Tibial artery (tissue), 4 donors: ENCODE results near the gene PSMD5.

ENCODE experiments used
- DNase-seq, 2 donors: peaks; one replicate each; pipeline ENCODE4 v3.0.0-alpha.2; 2019
- H3K27ac ChIP-seq, 2 donors: fragments of 200-600 bp; sonication (generic) in 1 of 2; 1 replicate in 1 of 2; 2 replicates in 1 of 2; pipeline ENCODE4 v1.5.1; 2018 to 2019; ENCODE audit warnings: mild to moderate bottlenecking in 1 of 2
- H3K27me3 ChIP-seq, 2 donors: fragments of 200-600 bp; sonication (generic) in 1 of 2; one replicate each; pipeline versions ENCODE4 v1.5.1 to v1.6.0; 2016 to 2019
- H3K36me3 ChIP-seq, 3 donors: fragments of 200-600 bp; sonication (generic) in 2 of 3; one replicate each; pipeline ENCODE4 v1.5.1; 2016 to 2019; ENCODE audit warnings: mild to moderate bottlenecking in 2 of 3
- H3K4me1 ChIP-seq, 4 donors: fragments of 200-600 bp; sonication (generic) in 2 of 4; 1 replicate in 3 of 4; 2 replicates in 1 of 4; pipeline ENCODE4 v1.5.1; 2016 to 2019
- H3K4me3 ChIP-seq, 2 donors: fragments of 200-600 bp; sonication (generic) in 1 of 2; 1 replicate in 1 of 2; 2 replicates in 1 of 2; pipeline ENCODE4 v1.5.1; 2018 to 2019; ENCODE audit warnings: mild to moderate bottlenecking in 2 of 2
- H3K9me3 ChIP-seq, 3 donors: fragments of 200-600 bp; sonication (generic) in 1 of 3; one replicate each; pipeline ENCODE4 v1.5.1; 2016 to 2019
- CTCF ChIP-seq, 2 experiments: fragments of 200-600 bp in 1 of 2; fragments of 450-650 bp in 1 of 2; IDR thresholded peaks; one replicate each; pipeline ENCODE4 v1.5.1; 2017 to 2019; ENCODE audit warnings: antibody characterized with exemption in 2 of 2, mild to moderate bottlenecking in 1 of 2, moderate library complexity in 1 of 2
- intact Hi-C: fragments of 100-400 bp; cut with DNase I; formaldehyde crosslinking; loops from one replicate; pipeline ENCODE4 v1.15.0; 2023; ENCODE audit warnings: low total_unique reads

The PSMD5 gene

GRCh38 chr9:120876842-120877240 is 34.1 kb upstream of the PSMD5 start, which contains the start of gene PHF19:
PHF19 (minus strand) TSS chr9:120877188; CDS start chr9:120874741, 2,447 bp downstream.
- intact Hi-C loops: loop anchor here (5.0 kb wide), 1 partner anchor 60 kb away; no protein-coding TSS in a partner anchor
- no peak for TF ChIP-seq CTCF (IDR thresholded peaks at IDR 0.05)
- peak within 1 kb of the TSS; percentile 93 to 99 for H3K27ac ChIP-seq
- H3K27me3 ChIP-seq: no peaks in the 10 kb centered on the region
- peak within 1 kb of the TSS; percentile 64 to 90 for H3K4me3 ChIP-seq
- H3K4me1 ChIP-seq: peaks cover 0 to 17% (median 6%) of the 10 kb centered on the region in 4 donors
- DNase-seq: peak in 1 of 2 donors; percentile 76
- H3K9me3 ChIP-seq: no peaks in the 10 kb centered on the region
- peaks cover 7 to 28% (median 18%) of the 10 kb centered on the region in 3 donors for H3K36me3 ChIP-seq

GRCh38 chr9:120875954-120876841 is 33.5 kb upstream of the PSMD5 start:
- Histone ChIP-seq H3K36me3 (peaks cover 7 to 28% (median 18%) of the 10 kb centered on the region in 3 donors), H3K4me3 (peak overlapping the region; percentile 64 to 90), H3K9me3 (no peaks in the 10 kb centered on the region), H3K27me3 (no peaks in the 10 kb centered on the region), H3K4me1 (peaks cover 0 to 17% (median 6%) of the 10 kb centered on the region in 4 donors), H3K27ac (peak overlapping the region; percentile 93 to 99)
- no peak for TF ChIP-seq CTCF (IDR thresholded peaks at IDR 0.05)
- intact Hi-C loops: loop anchor here (5.0 kb wide), 1 partner anchor 61 kb away; no protein-coding TSS in a partner anchor
- DNase-seq: peak; percentile 87 to 95

GRCh38 chr9:120875643-120875953 is 32.9 kb upstream of the PSMD5 start:
- Histone ChIP-seq H3K4me3 (peak overlapping the region; percentile 64 to 90), H3K9me3 (no peaks in the 10 kb centered on the region), H3K27me3 (no peaks in the 10 kb centered on the region), H3K4me1 (peaks cover 0 to 17% (median 6%) of the 10 kb centered on the region in 4 donors), H3K36me3 (peaks cover 7 to 28% (median 18%) of the 10 kb centered on the region in 3 donors), H3K27ac (peak overlapping the region; percentile 93 to 99)
- DNase-seq: no peak
- no peak for TF ChIP-seq CTCF (IDR thresholded peaks at IDR 0.05)
- intact Hi-C loops: loop anchor here (5.0 kb wide), 1 partner anchor 62 kb away; no protein-coding TSS in a partner anchor

GRCh38 chr9:120875195-120875565 is 32.5 kb upstream of the PSMD5 start:
- intact Hi-C loops: loop anchor here (5.0 kb wide), 1 partner anchor 62 kb away; no protein-coding TSS in a partner anchor
- TF ChIP-seq CTCF (IDR thresholded peaks at IDR 0.05): no peak
- H3K4me3 ChIP-seq: peak overlapping the region in 1 of 2 donors; percentile 64
- H3K27ac ChIP-seq: peak overlapping the region; percentile 93 to 99
- H3K27me3 ChIP-seq: no peaks in the 10 kb centered on the region
- H3K9me3 ChIP-seq: no peaks in the 10 kb centered on the region
- no peak for DNase-seq
- H3K4me1 ChIP-seq: peaks cover 0 to 17% (median 6%) of the 10 kb centered on the region in 4 donors
- peaks cover 7 to 33% (median 18%) of the 10 kb centered on the region in 3 donors for H3K36me3 ChIP-seq

- Histone ChIP-seq H3K4me3 (no peak overlapping the region), H3K4me1 (peaks cover 0 to 21% (median 8%) of the 10 kb centered on the region in 4 donors), H3K36me3 (peaks cover 7 to 34% (median 18%) of the 10 kb centered on the region in 3 donors), H3K27ac (peak overlapping the region; percentile 93 to 99), H3K27me3 (no peaks in the 10 kb centered on the region), H3K9me3 (no peaks in the 10 kb centered on the region)
- no peak for TF ChIP-seq CTCF (IDR thresholded peaks at IDR 0.05)
- intact Hi-C loops: loop anchor here (5.0 kb wide), 1 partner anchor 63 kb away; no protein-coding TSS in a partner anchor
- DNase-seq: no peak
Measured at GRCh38 chr9:120874226-120875194, 31.8 kb upstream of the PSMD5 start.
